GM12878 (cell line): Measurements from ENCODE around the gene ERICH4. TPM values are rescaled to one million over a fixed set of nuclear protein-coding genes. Genes with fewer than 3 reads are reported as not detected.

Experiments
- ATAC-seq: fragments of 200-7000 bp; cut with Tn5 transposase; 3 replicates; pipeline ENCODE4 v1.9.1; 2020; ENCODE audit warnings: mild to moderate bottlenecking, moderate library complexity
- BruUV-seq: library from RNA; stranded (reverse); fragments of 400-500 nt; replicated peaks from 2 replicates; lab custom pipeline; 2021; lab: Mats Ljungman, UMichigan
- CTCF ChIA-PET: fragments of 300-600 bp; sonication (Branson Sonifier 250); formaldehyde crosslinking; extraction: SDS; loops from one replicate; lab custom pipeline; 2021; ENCODE audit warnings: inconsistent platforms; lab: Yijun Ruan, JAX
- POLR2A ChIA-PET: fragments of 350-600 bp; formaldehyde crosslinking; extraction: SDS; loops from one replicate; lab custom pipeline; 2021; ENCODE audit warnings: inconsistent platforms; lab: Charles Lee
- RAD21 ChIA-PET: fragments of 300-600 bp; sonication (Branson Sonifier 250); formaldehyde crosslinking; loops from one replicate; lab custom pipeline; 2023; ENCODE audit warnings: antibody characterized with exemption; ENCODE audit not compliant: unreplicated experiment; lab: Charles Lee
- SMC1A ChIA-PET: fragments of 300-600 bp; sonication (Branson Sonifier 250); formaldehyde crosslinking; loops from one replicate; lab custom pipeline; 2023; ENCODE audit not compliant: unreplicated experiment, uncharacterized antibody; lab: Charles Lee
- DNase-seq: peaks from one replicate; pipeline ENCODE4 v3.0.0-alpha.2; 2011; ENCODE audit warnings: low read depth, low spot score
- FAIRE-seq: peaks from 3 replicates; lab custom pipeline; 2011; peaks lifted over from hg19 to GRCh38; lab: Jason Lieb, UNC
- H2AFZ ChIP-seq: 2 replicates; pipeline ENCODE4 v1.6.0; 2011; ENCODE audit warnings: low read depth, low read length, control low read depth; ENCODE audit not compliant: control insufficient read depth
- H3K27ac ChIP-seq: 2 replicates; pipeline ENCODE4 v1.5.1; 2011; ENCODE audit warnings: control low read depth; ENCODE audit not compliant: control insufficient read depth, insufficient read depth
- H3K27me3 ChIP-seq, 2 experiments: replicated peaks in 1 of 2; 2 replicates each; pipeline versions ENCODE4 v1.6.0 to v1.6.1; 2011; ENCODE audit warnings: low read length in 1 of 2; ENCODE audit not compliant: control insufficient read depth in 2 of 2, insufficient read depth in 2 of 2
- H3K36me3 ChIP-seq, 2 experiments: 2 replicates each; pipeline ENCODE4 v1.5.1; 2011; ENCODE audit warnings: low read length in 1 of 2; ENCODE audit not compliant: control insufficient read depth in 2 of 2, insufficient read depth in 2 of 2
- H3K4me1 ChIP-seq: 2 replicates; pipeline ENCODE4 v1.6.1; 2011; ENCODE audit warnings: mild to moderate bottlenecking, low read length, moderate library complexity, mixed read lengths; ENCODE audit not compliant: control insufficient read depth, insufficient read depth
- H3K4me2 ChIP-seq: 2 replicates; pipeline ENCODE4 v1.6.0; 2011; ENCODE audit warnings: control low read depth; ENCODE audit not compliant: control insufficient read depth, insufficient read depth
- H3K4me3 ChIP-seq: fragments of 200-600 bp; sonication (generic); 2 replicates; pipeline ENCODE4 v1.5.1; 2016
- H3K79me2 ChIP-seq: 2 replicates; pipeline ENCODE4 v1.6.0; 2011; ENCODE audit warnings: low read length; ENCODE audit not compliant: control insufficient read depth, insufficient read depth
- H3K9ac ChIP-seq: 2 replicates; pipeline ENCODE4 v1.8.0; 2011; ENCODE audit warnings: low read length, control low read depth, mixed read lengths; ENCODE audit not compliant: control insufficient read depth, insufficient read depth
- H3K9me3 ChIP-seq: replicated peaks from 3 replicates; pipeline ENCODE4 v1.5.1; 2011; ENCODE audit warnings: mild to moderate bottlenecking, low read length; ENCODE audit not compliant: control insufficient read depth, insufficient read depth
- H4K20me1 ChIP-seq: 2 replicates; pipeline ENCODE4 v1.6.0; 2011; ENCODE audit not compliant: control insufficient read depth, insufficient read depth
- EGR1 ChIP-seq, 2 experiments: IDR thresholded peaks; 1 replicate in 1 of 2; 2 replicates in 1 of 2; pipeline ENCODE4 v1.6.1; 2011 to 2012; ENCODE audit warnings: low read depth in 2 of 2, low read length in 2 of 2, borderline replicate concordance in 1 of 2, mild to moderate bottlenecking in 1 of 2, moderate library complexity in 1 of 2
- FOXM1 ChIP-seq: IDR thresholded peaks from 2 replicates; pipeline ENCODE4 v1.6.1; 2012; ENCODE audit warnings: low read depth, mild to moderate bottlenecking, inconsistent platforms, low read length, moderate library complexity
- HDGF ChIP-seq: fragments of 450-650 bp; IDR thresholded peaks from 2 replicates; pipeline ENCODE4 v1.6.1; 2016; ENCODE audit warnings: antibody characterized with exemption
- NBN ChIP-seq: fragments of 450-650 bp; IDR thresholded peaks from 2 replicates; pipeline ENCODE4 v1.6.1; 2016
- NFYB ChIP-seq: IDR thresholded peaks from 2 replicates; pipeline ENCODE4 v1.6.1; 2011; ENCODE audit warnings: low read depth, mild to moderate bottlenecking, low read length, improper control_type of control experiment, moderate library complexity; ENCODE audit not compliant: insufficient read depth
- NR2C1 ChIP-seq: fragments of 450-650 bp; IDR thresholded peaks from 2 replicates; pipeline ENCODE4 v1.6.1; 2017; ENCODE audit warnings: antibody characterized with exemption, mild to moderate bottlenecking, moderate library complexity
- PAX8 ChIP-seq: fragments of 450-650 bp; IDR thresholded peaks from 2 replicates; pipeline ENCODE4 v1.6.1; 2017; ENCODE audit warnings: mild to moderate bottlenecking, moderate library complexity
- RB1 ChIP-seq: fragments of 450-650 bp; formaldehyde crosslinking; IDR thresholded peaks from 2 replicates; pipeline ENCODE4 v1.6.1; 2017; ENCODE audit warnings: mild to moderate bottlenecking, borderline replicate concordance
- RBBP5 ChIP-seq: fragments of 200-600 bp; sonication (generic); conservative IDR thresholded peaks from 2 replicates; pipeline ENCODE4 v1.6.1; 2016
- RUNX3 ChIP-seq: IDR thresholded peaks from 2 replicates; pipeline ENCODE4 v1.6.1; 2012; ENCODE audit warnings: low read length, inconsistent platforms
- SMAD1 ChIP-seq: fragments of 450-650 bp; IDR thresholded peaks from 2 replicates; pipeline ENCODE4 v1.6.1; 2018; ENCODE audit warnings: mild to moderate bottlenecking, low read depth; ENCODE audit not compliant: partially characterized antibody
- STAT1 ChIP-seq: fragments of 450-650 bp; conservative IDR thresholded peaks from 2 replicates; pipeline ENCODE4 v1.6.1; 2014; ENCODE audit warnings: antibody characterized with exemption, mild to moderate bottlenecking
- WGBS: methylation state at CpG from one replicate; pipeline ENCODE4 v1.1.6; 2016; ENCODE audit warnings: low lambda C conversion rate; ENCODE audit not compliant: insufficient replicate concordance, insufficient coverage; ENCODE audit errors: missing lambda C conversion rate; 5-methylcytosine and 5-hydroxymethylcytosine counted together
- in situ Hi-C: fragments of 300-500 bp; cut with MboI; formaldehyde crosslinking; loops from 9 replicates; pipeline ENCODE4 v1.14.3; 2018; ENCODE audit warnings: mixed read lengths
- intact Hi-C: fragments of 100-400 bp; cut with micrococcal nuclease; formaldehyde crosslinking; loops from one replicate; pipeline ENCODE4 v1.14.2; 2022; ENCODE audit not compliant: unreplicated experiment
- polyA plus RNA-seq, 11 experiments: library from polyadenylated mRNA; depleted of rRNA in 4 of 11; unstranded in 6 of 11; stranded (reverse) in 5 of 11; fragments of >200 nt; fragmentation: Nextera tagmentation in 4 of 11; fragmentation: Illumina TruSeq in 1 of 11; extraction: Ambion mirVana in 4 of 11; extraction: Trizol in 1 of 11; gene quantifications; 1 replicate in 1 of 11; 2 replicates in 10 of 11; pipeline versions ENCODE4 v1.2.1 to v1.2.3, GENCODE V29; 2011 to 2016; ENCODE audit warnings: inconsistent platforms in 2 of 11, missing spikeins in 2 of 11, low read depth in 1 of 11
- total RNA-seq, 4 experiments: library from RNA; depleted of rRNA in 3 of 4; stranded (reverse); fragments of >200 nt in 3 of 4; fragmentation: Illumina TruSeq in 1 of 4; extraction: Trizol in 1 of 4; gene quantifications; 2 replicates each; pipeline versions ENCODE4 v1.2.1 to v1.2.3, GENCODE V29; 2013 to 2021
- TF ChIP-seq, protein P1 (sequence below): IDR thresholded peaks from 2 replicates; pipeline ENCODE4 v1.6.1; 2011; ENCODE audit warnings: borderline replicate concordance, low read depth, mild to moderate bottlenecking, moderate library complexity, mixed read lengths, low read length; ENCODE audit not compliant: insufficient read depth; ENCODE audit errors: extremely low read length
- TF ChIP-seq, protein P2 (sequence below): IDR thresholded peaks from 2 replicates; pipeline ENCODE4 v1.6.1; 2012; ENCODE audit warnings: low read depth, low read length, improper control_type of control experiment
- TF ChIP-seq, protein P3 (sequence below): fragments of 150-350 bp; IDR thresholded peaks from 2 replicates; pipeline ENCODE4 v1.6.1; 2016; ENCODE audit warnings: low read depth, low read length

ERICH4 gene
- total and polyA plus RNA-seq, 10 of the 15 experiments (the other 5 are each of a cell fraction or from before 2014, with no cell fraction given), result not detected

DNA sequence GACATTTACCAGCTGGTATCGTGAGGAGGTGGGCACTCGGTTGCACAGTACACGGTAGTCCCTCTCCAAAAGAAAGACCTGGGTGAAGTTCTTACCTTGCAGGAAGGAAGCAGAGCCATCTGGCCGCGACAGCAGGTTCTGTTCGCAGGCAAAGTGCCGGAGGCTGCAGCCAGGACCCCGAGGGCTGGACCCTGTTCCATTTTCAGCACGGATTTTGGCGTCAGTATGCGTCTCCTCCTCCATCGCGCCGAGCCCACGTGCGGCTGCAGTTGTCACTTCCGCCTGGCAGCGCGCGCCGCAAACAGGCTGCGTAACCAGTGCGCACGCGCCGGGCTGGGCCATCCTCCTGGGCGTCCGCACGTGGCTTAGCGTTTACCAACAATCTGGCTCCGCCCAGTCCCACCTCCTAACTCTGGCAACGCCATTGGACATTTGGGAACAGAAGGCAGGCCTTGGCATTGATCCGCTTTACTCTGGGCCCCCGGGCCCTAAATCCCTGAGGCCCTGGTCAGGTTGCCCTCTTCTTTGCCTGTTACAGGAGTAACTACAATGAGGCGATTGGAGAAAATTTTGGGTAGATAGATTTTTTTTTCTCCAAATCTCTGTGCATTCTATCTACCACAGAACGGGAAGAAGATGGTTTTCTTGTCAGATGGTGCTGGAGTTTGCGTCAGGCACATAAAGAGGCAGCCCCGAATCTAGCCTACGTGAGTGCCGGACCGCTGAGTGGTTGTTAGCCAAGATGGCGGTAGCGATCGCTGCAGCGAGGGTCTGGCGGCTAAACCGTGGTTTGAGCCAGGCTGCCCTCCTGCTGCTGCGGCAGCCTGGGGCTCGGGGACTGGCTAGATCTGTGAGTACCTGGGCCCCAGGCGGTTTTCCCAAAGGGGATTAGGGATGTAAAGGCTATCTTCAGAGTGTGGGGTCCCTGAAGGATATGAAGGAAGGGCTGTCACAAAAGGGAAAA is 45.6 kb upstream of the ERICH4 start, which contains the start of the genes BCKDHA and EXOSC5:
Gene BCKDHA (plus strand): TSS at position 733 of the 964 bp plus-strand sequence. CDS start 10 bp downstream, at position 743.
Gene EXOSC5 (minus strand): TSS at position 274 of the 964 bp plus-strand sequence. CDS start 31 bp downstream, at position 243.
- Histone ChIP-seq H3K79me2 (peaks cover 59% of the 10 kb centered on the region), H2AFZ (peak within 1 kb of the TSS; percentile 91), H3K4me1 (peaks cover 21% of the 10 kb centered on the region), H3K9ac (peak within 1 kb of the TSS; percentile 99), H3K27ac (peak within 1 kb of the TSS; percentile 99), H3K9me3 (no peaks in the 10 kb centered on the region), H3K4me2 (peak within 1 kb of the TSS; percentile 91), H3K27me3 (no peaks in the 10 kb centered on the region), H3K36me3 (peaks cover 0 to 7% of the 10 kb centered on the region in 2 experiments; a peak in 1 of 4 replicates), H4K20me1 (no peaks in the 10 kb centered on the region), H3K4me3 (peak within 1 kb of the TSS; percentile 80)
- 2% methylated on average over 50 of the region's 50 CpGs for WGBS
- ChIA-PET RAD21 (no interaction called here), POLR2A (interaction anchor here (1.3 kb wide), 1 partner anchor 42 kb away, joined by 3 read pairs; no protein-coding TSS in a partner anchor), CTCF (no interaction called here), SMC1A (no interaction called here)
- intact Hi-C loops (loop anchor here (1.0 to 5.0 kb wide), 3 partner anchors 33 to 135 kb away; partner anchors contain the start of genes B9D2 and HNRNPUL1), in situ Hi-C loops (no loop called here)
- DNase-seq (peak; percentile 99), FAIRE-seq (peak; percentile 91), ATAC-seq (peak; percentile 94)
- no TSS peak for BruUV-seq
- TF ChIP-seq SMAD1 (no peak), HDGF (peak; percentile 81), NFYB (peak; percentile 41; the same call in 1 of the 2 replicates), STAT1 (peak; percentile 90; the same call in 1 of the 2 replicates), RUNX3 (peak; percentile 60), NR2C1 (no peak), RB1 (peak; percentile 59; the same call in 1 of the 2 replicates), RBBP5 (no peak), NBN (peak; percentile 83; the same call in 1 of the 2 replicates), EGR1 (IDR thresholded peaks at IDR 0.05; ENCODE audit: borderline replicate concordance in 1 of 2, low read depth in 2 of 2, low read length in 2 of 2) (no peak), PAX8 (peak; percentile 69; the same call in 1 of the 2 replicates), FOXM1 (no peak)
- TF ChIP-seq, protein P1, sequence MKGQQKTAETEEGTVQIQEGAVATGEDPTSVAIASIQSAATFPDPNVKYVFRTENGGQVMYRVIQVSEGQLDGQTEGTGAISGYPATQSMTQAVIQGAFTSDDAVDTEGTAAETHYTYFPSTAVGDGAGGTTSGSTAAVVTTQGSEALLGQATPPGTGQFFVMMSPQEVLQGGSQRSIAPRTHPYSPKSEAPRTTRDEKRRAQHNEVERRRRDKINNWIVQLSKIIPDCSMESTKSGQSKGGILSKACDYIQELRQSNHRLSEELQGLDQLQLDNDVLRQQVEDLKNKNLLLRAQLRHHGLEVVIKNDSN, result peak; percentile 88
- TF ChIP-seq, protein P2, sequence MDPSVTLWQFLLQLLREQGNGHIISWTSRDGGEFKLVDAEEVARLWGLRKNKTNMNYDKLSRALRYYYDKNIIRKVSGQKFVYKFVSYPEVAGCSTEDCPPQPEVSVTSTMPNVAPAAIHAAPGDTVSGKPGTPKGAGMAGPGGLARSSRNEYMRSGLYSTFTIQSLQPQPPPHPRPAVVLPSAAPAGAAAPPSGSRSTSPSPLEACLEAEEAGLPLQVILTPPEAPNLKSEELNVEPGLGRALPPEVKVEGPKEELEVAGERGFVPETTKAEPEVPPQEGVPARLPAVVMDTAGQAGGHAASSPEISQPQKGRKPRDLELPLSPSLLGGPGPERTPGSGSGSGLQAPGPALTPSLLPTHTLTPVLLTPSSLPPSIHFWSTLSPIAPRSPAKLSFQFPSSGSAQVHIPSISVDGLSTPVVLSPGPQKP, result peak; percentile 66
- TF ChIP-seq, protein P3, sequence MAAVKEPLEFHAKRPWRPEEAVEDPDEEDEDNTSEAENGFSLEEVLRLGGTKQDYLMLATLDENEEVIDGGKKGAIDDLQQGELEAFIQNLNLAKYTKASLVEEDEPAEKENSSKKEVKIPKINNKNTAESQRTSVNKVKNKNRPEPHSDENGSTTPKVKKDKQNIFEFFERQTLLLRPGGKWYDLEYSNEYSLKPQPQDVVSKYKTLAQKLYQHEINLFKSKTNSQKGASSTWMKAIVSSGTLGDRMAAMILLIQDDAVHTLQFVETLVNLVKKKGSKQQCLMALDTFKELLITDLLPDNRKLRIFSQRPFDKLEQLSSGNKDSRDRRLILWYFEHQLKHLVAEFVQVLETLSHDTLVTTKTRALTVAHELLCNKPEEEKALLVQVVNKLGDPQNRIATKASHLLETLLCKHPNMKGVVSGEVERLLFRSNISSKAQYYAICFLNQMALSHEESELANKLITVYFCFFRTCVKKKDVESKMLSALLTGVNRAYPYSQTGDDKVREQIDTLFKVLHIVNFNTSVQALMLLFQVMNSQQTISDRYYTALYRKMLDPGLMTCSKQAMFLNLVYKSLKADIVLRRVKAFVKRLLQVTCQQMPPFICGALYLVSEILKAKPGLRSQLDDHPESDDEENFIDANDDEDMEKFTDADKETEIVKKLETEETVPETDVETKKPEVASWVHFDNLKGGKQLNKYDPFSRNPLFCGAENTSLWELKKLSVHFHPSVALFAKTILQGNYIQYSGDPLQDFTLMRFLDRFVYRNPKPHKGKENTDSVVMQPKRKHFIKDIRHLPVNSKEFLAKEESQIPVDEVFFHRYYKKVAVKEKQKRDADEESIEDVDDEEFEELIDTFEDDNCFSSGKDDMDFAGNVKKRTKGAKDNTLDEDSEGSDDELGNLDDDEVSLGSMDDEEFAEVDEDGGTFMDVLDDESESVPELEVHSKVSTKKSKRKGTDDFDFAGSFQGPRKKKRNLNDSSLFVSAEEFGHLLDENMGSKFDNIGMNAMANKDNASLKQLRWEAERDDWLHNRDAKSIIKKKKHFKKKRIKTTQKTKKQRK, result no peak
